ENCODE results near the gene CLINT1.
"Not testable (repeated sequence)": the region's sequence is repeated elsewhere in the genome, so short reads cannot be mapped to it uniquely, and the experiment has no call there.

Gene CLINT1

DNA sequence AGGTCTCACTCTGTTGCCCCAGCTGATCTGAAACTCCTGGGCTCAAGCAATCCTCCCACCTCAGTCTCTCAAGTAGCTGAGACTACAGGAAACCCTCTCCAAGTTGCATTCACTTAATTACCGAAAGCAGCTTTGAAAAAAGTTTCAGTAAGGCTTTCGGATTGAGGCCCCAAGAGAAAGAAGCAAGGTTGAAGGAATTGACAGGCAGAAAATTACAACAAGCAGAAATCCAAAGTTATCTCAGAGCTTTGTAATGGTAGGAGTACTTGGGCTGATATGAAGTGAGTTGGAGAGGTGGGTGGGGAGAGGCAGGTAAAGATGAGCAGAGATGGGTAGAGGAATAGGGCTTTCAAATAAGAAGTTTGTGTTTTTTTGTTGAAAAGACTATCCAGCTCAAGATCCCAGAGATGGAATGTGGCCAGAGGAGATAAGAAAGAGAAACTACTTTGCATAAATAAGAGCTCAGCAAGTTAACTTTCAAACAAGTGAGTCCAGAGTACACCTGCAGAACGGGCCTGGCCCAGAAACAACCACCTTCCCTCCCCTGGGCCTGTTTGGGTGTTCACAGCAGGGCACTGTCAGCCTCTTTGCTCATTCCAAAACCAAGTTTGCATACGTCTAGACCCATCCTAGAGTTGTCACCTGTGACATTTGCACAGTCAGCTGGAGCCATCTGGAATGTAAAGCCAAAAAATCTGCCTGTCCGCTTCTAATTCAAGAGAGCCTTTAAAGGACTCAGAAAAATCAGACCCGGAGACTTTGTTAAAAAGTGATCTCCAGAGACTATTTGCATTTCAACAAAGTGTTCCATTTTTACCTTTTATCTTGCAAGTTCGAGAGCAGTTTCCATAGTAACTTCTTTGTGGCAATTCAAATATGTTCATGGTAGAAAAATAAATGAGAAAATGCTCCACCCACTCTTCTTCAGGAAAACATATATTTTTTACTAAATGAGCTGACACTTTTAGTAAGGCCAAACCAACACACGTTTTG lies 2.2 kb upstream of the CLINT1 start:
- no peak for DNase-seq

- DNase-seq, result no peak
These were observed 256 bp upstream of the CLINT1 start for GRCh38 chr5:157859227-157859575.

GRCh38 chr5:157857816-157858526 lies 974 bp downstream of the CLINT1 start:
- DNase-seq, result no peak

- peak; percentile 37 for DNase-seq
These were observed 3.4 kb downstream of the CLINT1 start for GRCh38 chr5:157855404-157855994.

- DNase-seq, result not testable (repeated sequence)
These were observed 5.6 kb downstream of the CLINT1 start for GRCh38 chr5:157853365-157853764.

DNA sequence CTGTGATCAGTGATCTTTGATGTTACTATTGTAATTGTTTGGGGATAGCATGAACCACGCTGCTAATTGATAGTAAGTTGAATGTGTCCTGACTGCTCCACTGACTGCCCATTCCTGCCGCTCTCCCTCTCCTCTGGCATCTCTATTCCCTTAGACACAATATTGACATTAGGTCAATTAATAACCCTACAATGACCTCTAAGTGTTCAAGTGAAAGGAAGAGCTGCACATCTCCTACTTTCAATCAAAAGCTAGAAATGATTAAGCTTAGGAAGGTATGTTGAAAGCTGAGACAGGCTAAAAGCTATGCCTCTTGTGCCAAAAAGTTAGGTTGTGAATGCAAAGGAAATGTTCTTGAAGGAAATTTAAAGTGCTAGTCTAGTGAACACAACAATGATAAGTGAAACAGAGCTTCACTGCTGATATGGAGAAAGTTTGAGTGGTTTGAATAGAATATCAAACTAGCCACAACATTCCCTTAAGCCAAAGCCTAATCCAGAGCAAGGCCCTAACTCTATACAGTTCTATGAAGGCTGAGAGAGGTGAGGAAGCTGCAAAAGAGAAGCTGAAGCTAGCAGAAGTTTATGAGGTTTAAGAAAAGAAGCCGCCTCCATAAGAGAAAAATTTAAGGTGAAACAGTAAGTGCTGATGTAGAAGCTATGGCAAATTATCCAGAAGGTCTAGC lies 12.9 kb downstream of the CLINT1 start:
- DNase-seq, result no peak

GRCh38 chr5:157842787-157843186 lies 16.2 kb downstream of the CLINT1 start:
- DNase-seq, result no peak

- DNase-seq, result no peak
These were observed 16.8 kb downstream of the CLINT1 start for GRCh38 chr5:157842185-157842584.

- no peak for DNase-seq
These were observed 19.7 kb downstream of the CLINT1 start for GRCh38 chr5:157839157-157839795.

DNA sequence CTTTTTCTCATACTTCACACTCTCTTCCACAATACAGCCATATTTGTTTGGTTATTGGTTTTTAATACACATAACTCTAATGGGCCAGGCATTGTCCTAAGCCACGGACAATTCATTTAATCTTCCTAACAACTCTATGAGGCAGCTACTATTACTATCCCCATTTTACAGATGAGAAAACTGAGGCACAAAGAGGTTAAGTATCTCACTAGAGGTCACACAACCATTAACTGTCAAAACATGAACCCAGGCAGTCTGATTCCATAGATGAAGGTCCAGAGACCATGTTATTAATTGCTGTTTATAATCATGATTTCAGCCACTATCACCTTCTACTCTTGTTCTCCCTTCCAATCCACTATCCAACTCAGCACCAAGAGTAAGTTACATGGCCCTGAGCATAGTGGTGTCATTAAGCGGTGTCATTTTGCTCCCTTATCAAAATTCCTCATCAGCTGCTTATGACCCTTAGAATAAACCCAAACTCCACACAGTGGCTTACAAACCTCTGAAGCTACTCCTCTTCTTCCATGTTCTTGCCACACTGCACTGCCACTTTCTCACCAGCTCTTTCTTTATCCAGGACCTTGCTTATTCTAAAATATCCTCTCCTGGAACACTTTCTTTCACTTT lies 22.7 kb downstream of the CLINT1 start:
- no peak for DNase-seq

- no peak for DNase-seq
These were observed 23.9 kb downstream of the CLINT1 start for GRCh38 chr5:157835041-157835440.

- DNase-seq, result no peak
These were observed 29.9 kb downstream of the CLINT1 start for GRCh38 chr5:157828944-157829639.

DNA sequence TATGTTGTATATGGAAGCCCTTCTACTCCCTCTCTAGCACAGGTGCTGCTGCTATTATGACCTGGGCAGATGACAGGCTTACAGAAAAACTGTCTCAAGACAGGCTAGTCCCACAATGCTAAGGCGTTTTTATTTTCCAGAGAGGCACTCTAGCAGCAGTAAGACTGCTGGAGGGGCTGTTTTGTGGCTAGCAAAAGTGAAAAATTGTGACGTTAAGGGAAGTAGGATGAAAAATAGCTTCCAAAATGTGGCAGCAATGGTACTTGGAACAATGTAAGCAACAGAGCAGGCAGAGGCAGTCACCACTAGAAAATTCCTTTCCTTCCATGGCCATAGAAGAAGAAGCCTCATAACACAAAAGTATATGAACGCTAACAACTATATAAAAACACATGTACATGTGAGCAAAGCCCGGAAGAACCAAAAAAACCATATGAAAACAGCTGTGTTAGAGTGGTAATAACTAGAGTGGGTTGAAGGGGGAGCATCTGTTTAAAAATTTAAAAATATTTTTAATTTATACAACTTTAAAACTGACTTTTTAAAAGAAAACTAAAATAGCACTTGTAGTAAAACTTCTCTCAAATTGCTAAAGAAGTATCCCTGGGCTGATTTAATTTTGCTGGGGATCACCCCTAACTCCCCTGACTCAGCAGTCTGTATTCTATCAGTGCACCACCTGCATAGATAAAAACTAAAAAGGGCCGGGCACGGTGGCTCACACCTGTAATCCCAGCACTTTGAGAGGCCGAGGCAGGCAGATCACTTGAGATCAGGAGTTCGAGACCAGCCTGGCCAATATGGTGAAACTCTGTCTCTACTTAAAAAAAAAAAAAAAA lies 30.6 kb downstream of the CLINT1 start:
- no peak for DNase-seq

DNA sequence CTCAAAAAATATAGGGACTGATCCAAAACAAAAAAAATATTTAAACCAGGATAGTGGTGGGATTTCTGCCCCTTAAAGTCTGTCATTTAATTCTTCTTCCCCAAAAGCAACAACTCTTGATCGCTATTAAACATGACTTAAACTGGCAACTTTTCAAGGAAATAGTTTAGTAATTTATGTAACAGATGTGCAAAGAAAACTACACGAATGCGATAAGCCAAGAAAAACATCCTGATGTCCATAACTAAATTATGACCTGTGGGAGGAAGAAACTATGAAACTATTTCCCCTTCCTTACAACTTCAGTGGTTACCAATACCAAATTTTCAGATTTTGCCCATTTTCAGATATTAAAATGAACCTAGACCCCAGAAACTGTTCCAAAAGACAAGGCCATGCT lies 31.5 kb downstream of the CLINT1 start:
- DNase-seq, result no peak

- DNase-seq, result no peak
These were observed 35.3 kb downstream of the CLINT1 start for GRCh38 chr5:157823655-157824054.

GRCh38 chr5:157821822-157822622 lies 36.9 kb downstream of the CLINT1 start:
- DNase-seq, result no peak

GRCh38 chr5:157821405-157821804 lies 37.5 kb downstream of the CLINT1 start:
- no peak for DNase-seq

- DNase-seq, result peak; percentile 5
These were observed 38.2 kb downstream of the CLINT1 start for GRCh38 chr5:157820593-157821252.

- no peak for DNase-seq
These were observed 39.3 kb downstream of the CLINT1 start for GRCh38 chr5:157819502-157820115.
